ENCODE results near the gene HABP2.

The HABP2 gene

DNA sequence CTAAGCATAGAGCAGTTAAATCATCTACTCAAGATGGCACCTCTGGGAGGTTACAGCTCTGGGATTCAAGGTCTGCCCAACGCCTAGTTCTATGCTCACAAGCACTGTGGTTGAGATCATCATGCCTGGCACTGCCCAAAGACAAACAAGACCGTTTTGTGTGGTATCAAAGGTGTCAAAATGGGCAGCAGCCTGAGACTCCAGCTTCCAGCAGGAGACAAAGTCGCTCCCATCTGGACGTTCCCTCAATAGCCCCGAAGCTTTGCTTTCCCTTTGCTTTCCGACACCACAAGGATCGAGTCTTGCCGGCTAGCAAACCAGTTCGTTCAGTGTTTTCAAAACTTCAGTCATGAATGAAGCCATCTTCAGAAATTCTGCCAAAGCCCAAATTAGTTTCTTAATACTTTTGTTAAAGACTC, 5.1 kb downstream of the HABP2 start:
- Histone ChIP-seq H3K4me3 (IDR thresholded peaks at IDR 0.05; ENCODE audit: insufficient read depth, low read depth, low read length) (no peak overlapping the region), H3K27me3 (ENCODE audit: insufficient read depth, low read depth) (no peaks in the 10 kb centered on the region)

DNA sequence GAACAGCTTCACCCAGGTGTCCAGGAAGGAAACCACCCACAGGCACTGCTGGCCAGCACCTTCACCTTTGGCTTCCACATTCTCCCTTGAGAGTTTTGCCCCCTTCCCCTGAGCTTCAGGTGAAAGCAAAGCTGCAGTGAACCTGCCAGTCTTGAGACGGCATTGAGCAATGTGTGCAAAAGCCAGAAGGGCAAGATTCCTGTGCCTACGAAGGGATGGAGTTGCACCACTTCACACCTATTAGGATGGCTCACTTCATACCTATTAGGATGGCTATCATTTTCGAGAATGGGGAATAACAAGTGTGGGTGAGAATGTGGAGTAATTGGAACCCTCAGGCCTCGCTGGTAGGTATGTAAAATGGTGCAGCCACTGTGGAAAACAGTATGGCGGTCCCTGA, 7.2 kb downstream of the HABP2 start:
- Histone ChIP-seq H3K27me3 (ENCODE audit: insufficient read depth, low read depth) (no peaks in the 10 kb centered on the region), H3K4me2 (no peak overlapping the region), H3K4me1 (ENCODE audit: low read depth, poor library complexity, severe bottlenecking) (no peaks in the 10 kb centered on the region), H3K9ac (no peak overlapping the region), H4K20me1 (ENCODE audit: insufficient read depth) (no peaks in the 10 kb centered on the region), H2AFZ (ENCODE audit: low read depth) (no peak overlapping the region), H3K36me3 (ENCODE audit: insufficient read depth) (no peaks in the 10 kb centered on the region), H3K27ac (no peak overlapping the region), H3K4me3 (IDR thresholded peaks at IDR 0.05; ENCODE audit: insufficient read depth, low read depth, low read length) (no peak overlapping the region), H3K79me2 (ENCODE audit: insufficient read depth, low read depth) (no peaks in the 10 kb centered on the region)
- TF ChIP-seq, protein P1, sequence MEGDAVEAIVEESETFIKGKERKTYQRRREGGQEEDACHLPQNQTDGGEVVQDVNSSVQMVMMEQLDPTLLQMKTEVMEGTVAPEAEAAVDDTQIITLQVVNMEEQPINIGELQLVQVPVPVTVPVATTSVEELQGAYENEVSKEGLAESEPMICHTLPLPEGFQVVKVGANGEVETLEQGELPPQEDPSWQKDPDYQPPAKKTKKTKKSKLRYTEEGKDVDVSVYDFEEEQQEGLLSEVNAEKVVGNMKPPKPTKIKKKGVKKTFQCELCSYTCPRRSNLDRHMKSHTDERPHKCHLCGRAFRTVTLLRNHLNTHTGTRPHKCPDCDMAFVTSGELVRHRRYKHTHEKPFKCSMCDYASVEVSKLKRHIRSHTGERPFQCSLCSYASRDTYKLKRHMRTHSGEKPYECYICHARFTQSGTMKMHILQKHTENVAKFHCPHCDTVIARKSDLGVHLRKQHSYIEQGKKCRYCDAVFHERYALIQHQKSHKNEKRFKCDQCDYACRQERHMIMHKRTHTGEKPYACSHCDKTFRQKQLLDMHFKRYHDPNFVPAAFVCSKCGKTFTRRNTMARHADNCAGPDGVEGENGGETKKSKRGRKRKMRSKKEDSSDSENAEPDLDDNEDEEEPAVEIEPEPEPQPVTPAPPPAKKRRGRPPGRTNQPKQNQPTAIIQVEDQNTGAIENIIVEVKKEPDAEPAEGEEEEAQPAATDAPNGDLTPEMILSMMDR (conservative IDR thresholded peaks at IDR 0.05; ENCODE audit: low read depth, low read length): no peak

More for the DNA sequence above, 5.1 kb downstream of the HABP2 start:
- no peaks in the 10 kb centered on the region for H4K20me1 ChIP-seq (ENCODE audit: insufficient read depth)
- H3K79me2 ChIP-seq (ENCODE audit: insufficient read depth, low read depth): no peaks in the 10 kb centered on the region
- TF ChIP-seq, protein P1 (conservative IDR thresholded peaks at IDR 0.05; ENCODE audit: low read depth, low read length): no peak
- H2AFZ ChIP-seq (ENCODE audit: low read depth): no peak overlapping the region
- H3K4me1 ChIP-seq (ENCODE audit: low read depth, poor library complexity, severe bottlenecking): no peaks in the 10 kb centered on the region
- no peak overlapping the region for H3K27ac ChIP-seq
- no peak overlapping the region for H3K4me2 ChIP-seq
- no peaks in the 10 kb centered on the region for H3K36me3 ChIP-seq (ENCODE audit: insufficient read depth)
- no peak overlapping the region for H3K9ac ChIP-seq

DNA sequence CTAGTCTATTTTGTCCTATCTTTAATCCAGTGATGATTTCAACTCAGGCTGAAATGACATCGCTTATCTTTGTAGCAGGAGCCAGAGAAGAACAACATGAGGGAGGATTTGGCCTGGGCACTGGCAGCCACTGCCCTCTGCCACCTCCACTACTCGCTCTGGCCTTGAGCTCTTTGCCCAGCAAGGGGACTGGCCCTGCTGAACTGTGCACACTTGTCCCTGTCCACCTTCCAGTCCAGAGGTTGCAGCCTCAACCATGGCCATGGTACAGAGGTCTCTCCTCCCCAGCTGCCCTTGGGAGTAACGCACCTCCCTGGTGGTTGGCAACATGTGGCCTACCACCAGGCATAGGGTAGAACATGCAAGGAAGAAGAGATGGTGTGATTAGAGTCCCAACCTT, 8.4 kb downstream of the HABP2 start:
- no peaks in the 10 kb centered on the region for H3K27me3 ChIP-seq (ENCODE audit: insufficient read depth, low read depth)

DNA sequence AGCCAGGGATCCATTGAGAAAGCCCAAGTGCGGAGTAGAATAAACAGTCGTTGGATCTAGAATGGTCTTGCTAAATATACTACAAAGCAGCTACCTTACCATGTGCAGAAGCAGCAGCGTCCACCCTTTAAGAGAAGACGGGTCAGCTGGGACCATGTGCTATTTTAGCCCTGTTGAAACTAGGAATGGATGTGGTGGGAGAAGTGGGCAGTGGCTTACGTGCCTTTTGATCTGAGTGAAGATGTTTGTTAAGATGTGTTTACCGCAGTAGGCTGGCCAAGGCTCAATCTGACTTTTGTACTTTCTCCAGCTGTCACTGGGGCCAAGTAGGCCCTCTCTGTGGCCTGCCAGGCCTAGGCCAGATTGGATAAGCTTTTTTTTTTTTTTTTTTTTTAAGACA, 9.2 kb downstream of the HABP2 start:
- Histone ChIP-seq H3K36me3 (ENCODE audit: insufficient read depth) (no peaks in the 10 kb centered on the region), H2AFZ (ENCODE audit: low read depth) (no peak overlapping the region), H4K20me1 (ENCODE audit: insufficient read depth) (no peaks in the 10 kb centered on the region), H3K27ac (no peak overlapping the region), H3K27me3 (ENCODE audit: insufficient read depth, low read depth) (no peaks in the 10 kb centered on the region), H3K79me2 (ENCODE audit: insufficient read depth, low read depth) (no peaks in the 10 kb centered on the region), H3K4me2 (no peak overlapping the region), H3K9ac (no peak overlapping the region), H3K4me1 (ENCODE audit: low read depth, poor library complexity, severe bottlenecking) (no peaks in the 10 kb centered on the region), H3K4me3 (IDR thresholded peaks at IDR 0.05; ENCODE audit: insufficient read depth, low read depth, low read length) (no peak overlapping the region)
- TF ChIP-seq, protein P1 (conservative IDR thresholded peaks at IDR 0.05; ENCODE audit: low read depth, low read length): no peak

More for the DNA sequence above, 8.4 kb downstream of the HABP2 start:
- TF ChIP-seq, protein P1 (conservative IDR thresholded peaks at IDR 0.05; ENCODE audit: low read depth, low read length): no peak
- Histone ChIP-seq H3K4me3 (IDR thresholded peaks at IDR 0.05; ENCODE audit: insufficient read depth, low read depth, low read length) (no peak overlapping the region), H3K36me3 (ENCODE audit: insufficient read depth) (no peaks in the 10 kb centered on the region), H4K20me1 (ENCODE audit: insufficient read depth) (no peaks in the 10 kb centered on the region), H2AFZ (ENCODE audit: low read depth) (no peak overlapping the region), H3K4me1 (ENCODE audit: low read depth, poor library complexity, severe bottlenecking) (no peaks in the 10 kb centered on the region), H3K4me2 (no peak overlapping the region), H3K9ac (no peak overlapping the region), H3K27ac (no peak overlapping the region), H3K79me2 (ENCODE audit: insufficient read depth, low read depth) (no peaks in the 10 kb centered on the region)
